ENCODE results near the gene SPDYE4.

GRCh38 chr17:8724451-8724850 lies 33.9 kb downstream of the SPDYE4 start:
- TF ChIP-seq USF1 (CRISPR knock-in tag; IDR thresholded peaks at IDR 0.05), result no peak
- no peak for TF ChIP-seq TP53 (CRISPR knock-in tag; IDR thresholded peaks at IDR 0.05)
- TF ChIP-seq CTCF (IDR thresholded peaks at IDR 0.05), result no peak
- TF ChIP-seq NFYB (CRISPR knock-in tag; conservative IDR thresholded peaks at IDR 0.05; ENCODE audit: low read depth), result no peak
- no peak for TF ChIP-seq ZNF416 (CRISPR knock-in tag; IDR thresholded peaks at IDR 0.05)
- TF ChIP-seq TEAD4 (CRISPR knock-in tag; IDR thresholded peaks at IDR 0.05), result no peak
- TF ChIP-seq ZNF121 (CRISPR knock-in tag; IDR thresholded peaks at IDR 0.05), result no peak
- TF ChIP-seq, protein P1, sequence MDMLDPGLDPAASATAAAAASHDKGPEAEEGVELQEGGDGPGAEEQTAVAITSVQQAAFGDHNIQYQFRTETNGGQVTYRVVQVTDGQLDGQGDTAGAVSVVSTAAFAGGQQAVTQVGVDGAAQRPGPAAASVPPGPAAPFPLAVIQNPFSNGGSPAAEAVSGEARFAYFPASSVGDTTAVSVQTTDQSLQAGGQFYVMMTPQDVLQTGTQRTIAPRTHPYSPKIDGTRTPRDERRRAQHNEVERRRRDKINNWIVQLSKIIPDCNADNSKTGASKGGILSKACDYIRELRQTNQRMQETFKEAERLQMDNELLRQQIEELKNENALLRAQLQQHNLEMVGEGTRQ (CRISPR knock-in tag; IDR thresholded peaks at IDR 0.05), result no peak
- TF ChIP-seq, protein P2, sequence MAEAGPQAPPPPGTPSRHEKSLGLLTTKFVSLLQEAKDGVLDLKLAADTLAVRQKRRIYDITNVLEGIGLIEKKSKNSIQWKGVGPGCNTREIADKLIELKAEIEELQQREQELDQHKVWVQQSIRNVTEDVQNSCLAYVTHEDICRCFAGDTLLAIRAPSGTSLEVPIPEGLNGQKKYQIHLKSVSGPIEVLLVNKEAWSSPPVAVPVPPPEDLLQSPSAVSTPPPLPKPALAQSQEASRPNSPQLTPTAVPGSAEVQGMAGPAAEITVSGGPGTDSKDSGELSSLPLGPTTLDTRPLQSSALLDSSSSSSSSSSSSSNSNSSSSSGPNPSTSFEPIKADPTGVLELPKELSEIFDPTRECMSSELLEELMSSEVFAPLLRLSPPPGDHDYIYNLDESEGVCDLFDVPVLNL (CRISPR knock-in tag; IDR thresholded peaks at IDR 0.05; ENCODE audit: borderline replicate concordance, low read depth), result no peak
- TF ChIP-seq ELF4 (CRISPR knock-in tag; IDR thresholded peaks at IDR 0.05; ENCODE audit: low read depth), result no peak

Measured in WTC11 (cell line).